GM19240 (cell line): ENCODE data around the gene PRKCH.

Experiments used
- DNase-seq: peaks from one replicate; pipeline ENCODE4 v3.0.0; 2011; ENCODE audit warnings: low spot score; ENCODE audit not compliant: insufficient read length

PRKCH gene

DNA sequence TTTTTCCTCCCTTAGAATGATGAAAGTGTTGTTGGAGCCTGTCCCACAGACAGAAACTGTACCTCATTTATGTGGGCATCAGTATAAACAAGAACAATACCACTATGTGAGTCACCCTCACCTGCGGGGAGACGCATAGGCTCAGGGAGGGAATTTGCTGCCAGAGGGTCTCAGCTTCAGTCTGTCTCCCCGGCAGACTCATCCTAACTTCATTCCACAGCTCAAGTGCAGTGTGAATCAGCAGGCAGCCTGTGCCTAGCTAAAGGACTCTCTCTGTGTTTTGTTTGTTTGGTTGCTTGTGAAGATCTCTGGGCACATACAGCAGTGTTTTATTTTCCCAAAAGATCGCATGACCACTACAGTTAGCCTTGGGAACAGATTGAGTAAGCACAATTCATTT is 98.9 kb downstream of the PRKCH start:
- DNase-seq, result no peak

DNA sequence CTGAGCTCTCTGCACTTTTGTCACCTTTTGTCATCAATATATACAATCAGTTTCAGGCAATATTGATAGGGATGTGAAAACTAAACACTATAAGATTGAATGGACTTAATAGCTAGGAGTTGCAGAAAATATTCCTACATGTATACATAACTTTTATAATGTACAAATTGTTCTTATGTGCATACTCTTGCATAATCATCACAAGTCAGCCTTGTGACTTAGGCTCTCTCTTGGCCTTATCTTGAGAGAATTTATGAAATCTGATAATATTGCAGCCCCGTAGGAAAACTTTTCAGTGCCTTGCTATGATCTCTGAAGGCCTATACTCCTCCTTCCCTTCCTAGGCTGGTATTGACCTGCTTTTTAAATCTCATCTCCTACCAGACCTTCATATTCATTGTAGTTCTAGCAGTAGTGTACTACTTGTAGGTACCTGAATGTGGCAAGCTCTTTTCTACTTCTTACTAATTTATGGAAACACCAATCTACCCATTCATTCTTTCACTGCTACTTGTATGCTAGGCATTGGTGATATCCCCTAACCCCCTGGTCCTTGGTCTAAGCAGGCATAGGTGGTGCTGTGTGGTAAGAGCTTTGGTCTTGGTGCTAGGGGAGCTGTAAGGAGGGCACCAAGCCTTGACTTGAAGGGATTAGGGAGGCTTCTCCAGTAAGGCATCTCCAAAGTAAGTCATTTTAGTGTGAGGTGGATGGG is 100.0 kb downstream of the PRKCH start:
- DNase-seq, result no peak

DNA sequence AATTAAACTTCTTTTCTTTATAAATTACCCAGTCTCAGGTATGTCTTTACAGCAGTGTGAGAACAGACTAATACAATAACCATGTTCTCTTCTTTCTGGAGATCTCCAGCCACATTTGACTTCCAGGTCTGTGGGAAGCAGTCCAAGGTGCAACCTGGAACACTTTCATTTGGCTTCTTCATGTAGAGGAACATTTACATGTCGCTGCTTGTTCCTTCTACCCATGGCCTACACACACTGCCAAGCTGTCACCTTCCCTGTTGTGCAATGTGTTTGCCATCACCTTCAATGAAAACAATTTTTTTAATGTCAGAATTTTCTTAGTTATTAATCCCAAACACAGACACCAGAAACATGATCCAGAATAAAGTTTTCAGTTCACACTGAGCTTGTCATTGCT is 104.7 kb downstream of the PRKCH start:
- DNase-seq, result no peak

DNA sequence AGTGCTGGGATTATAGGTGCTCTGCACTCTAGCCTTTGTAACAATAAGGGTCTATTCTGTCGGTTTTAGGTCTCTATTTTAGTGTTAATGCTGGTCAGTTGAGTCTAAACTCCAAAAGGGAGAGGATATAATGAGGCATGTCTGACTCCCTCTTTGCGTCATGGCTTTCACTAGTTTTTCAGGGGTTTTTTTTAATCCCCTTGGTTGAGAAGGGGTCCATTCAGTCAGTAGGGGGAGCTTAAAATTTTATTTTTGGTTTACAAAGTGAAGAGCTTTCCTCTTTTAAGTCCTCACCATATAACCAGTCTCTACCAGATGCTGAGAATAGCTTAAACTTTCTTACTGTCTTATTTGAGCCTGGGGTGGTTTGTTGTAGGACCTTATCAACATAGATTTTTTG is 106.9 kb downstream of the PRKCH start:
- no peak for DNase-seq

DNA sequence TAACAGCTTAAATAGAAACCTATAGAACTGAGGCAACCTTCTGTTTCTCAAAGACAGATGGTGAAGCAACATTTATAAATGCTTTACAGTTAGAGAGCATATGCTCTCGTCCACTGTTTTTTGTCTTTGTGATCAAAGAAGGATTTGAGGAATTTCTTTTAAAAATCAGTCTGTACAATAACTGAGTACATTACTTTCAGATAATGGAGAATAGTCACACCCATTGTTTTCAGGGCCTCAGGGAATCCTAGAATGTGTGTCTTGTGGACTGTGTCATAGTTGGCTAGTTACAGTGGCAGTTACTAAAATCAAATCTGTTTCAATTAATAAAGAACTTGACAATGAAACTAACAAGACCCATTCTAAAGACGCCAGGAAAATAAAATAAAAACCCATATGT is 107.9 kb downstream of the PRKCH start:
- no peak for DNase-seq

DNA sequence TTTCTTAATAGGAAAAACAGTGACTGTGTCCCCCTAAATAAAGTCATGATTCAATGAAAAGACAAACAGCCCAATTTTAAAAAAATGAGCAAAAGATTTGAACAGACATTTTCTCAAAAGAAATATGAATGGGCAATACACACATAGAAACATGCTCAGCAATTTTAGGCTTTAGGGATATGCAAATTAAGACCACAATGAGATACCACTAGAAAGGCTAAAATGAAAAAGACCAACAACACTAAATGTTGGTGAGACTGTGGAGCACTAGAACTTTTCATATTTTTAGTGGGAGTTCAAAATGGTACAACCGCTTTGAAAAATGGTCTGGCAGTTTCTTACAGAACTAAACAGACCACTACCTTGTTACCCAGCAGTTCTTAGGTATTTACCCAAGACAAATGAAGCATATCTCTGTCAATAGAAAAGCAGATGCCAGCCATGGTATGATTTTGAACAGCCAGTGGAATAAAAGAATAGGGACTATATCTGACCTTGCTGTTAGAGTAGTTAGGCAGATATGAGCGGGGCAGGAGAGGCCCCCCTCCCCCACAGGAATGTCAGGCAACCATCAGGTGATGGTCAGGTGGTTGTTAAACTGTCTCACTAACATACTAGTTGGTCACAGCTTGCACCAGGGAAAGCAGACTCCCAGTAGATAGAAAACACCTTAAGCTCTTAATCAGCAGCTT is 108.8 kb downstream of the PRKCH start:
- DNase-seq, result no peak

DNA sequence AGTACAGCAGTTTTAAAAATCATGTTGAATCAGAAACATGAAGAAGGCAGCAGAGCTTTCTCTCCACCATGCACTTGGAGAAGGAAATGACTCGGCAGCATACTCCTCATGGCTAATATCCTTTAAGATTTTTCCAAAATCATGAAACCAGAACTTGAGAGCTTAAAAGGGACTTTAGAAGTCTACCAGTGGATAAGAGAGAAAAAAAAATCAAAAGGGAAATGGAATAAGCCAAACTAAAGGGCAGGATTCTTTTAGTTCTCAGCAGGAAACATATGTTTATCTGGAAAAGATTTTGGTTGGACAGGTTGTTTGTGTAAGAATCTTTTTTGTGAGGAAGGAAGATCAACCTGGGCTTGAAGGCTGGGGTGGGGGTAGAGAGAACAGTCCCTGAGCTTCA is 111.8 kb downstream of the PRKCH start:
- DNase-seq, result no peak

DNA sequence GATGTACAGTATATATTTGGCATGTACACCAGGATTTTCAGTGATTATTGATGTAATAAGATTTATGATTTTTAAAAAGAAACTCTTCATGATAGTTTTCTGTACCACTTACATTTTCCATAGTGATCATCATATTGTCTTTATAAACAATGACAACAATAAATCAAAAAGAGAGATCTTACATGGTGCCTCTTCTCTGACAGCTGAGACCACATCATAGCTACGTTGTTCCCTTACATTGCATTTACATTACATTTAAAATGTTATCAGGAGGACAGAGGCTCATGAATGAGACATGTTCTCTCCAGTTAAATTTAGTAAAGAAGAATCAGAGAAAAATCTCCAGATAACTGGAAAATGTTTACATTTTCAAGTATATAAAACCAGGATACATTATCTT is 112.4 kb downstream of the PRKCH start:
- no peak for DNase-seq

DNA sequence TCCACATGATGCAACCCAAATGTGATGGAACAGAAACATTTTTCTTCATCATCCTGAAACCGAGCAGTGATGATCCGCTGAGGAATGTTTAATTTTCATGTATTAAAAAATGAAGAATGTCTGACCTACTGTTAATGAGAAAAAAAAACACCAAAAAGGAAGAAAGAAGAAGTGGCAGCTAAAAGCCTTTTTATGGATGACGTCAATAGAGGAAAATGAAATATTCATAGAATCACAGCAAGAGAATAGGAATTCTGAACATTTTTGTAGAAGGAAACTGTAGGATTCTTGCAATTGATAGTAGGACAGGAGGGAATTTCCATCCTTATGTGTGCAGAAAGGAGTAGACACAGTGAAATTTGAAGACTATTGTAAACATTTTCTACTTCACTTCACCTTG is 112.9 kb downstream of the PRKCH start:
- DNase-seq, result no peak

DNA sequence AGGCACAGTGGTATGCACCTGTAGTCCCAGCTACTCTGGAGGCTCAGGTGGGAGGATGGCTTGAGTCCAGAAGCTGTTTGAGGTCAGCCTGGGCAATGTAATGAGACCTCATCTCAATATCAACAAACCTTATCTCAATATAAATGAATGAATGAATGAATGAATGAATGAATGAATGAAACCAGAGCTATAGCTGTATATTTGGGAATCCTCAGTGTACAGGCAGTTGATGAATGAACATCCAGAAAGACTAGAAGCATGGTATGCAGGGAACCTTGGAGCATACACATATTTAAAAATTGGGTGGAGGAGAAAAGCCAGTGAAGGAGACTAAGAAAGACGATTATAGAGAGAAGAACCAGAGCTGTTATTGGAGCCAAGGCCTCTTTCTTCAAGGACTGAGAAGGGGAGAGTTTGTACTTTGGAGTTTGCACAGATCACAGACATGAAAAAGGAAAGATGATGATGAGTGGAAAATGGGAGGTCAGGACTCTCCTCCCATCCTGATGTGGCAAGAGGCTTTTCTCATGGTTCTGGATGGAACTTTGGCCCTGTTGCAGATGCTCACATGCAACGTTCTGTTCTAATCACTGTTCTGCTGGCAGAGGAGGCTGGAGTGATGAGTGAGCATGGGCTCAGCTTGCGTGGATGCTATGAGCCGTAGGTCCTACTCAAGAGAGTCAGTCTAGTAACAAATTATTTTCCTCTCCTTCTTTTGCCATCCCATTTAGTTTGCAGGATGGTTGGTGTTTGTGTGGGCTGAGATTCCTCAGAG is 114.4 kb downstream of the PRKCH start:
- no peak for DNase-seq

DNA sequence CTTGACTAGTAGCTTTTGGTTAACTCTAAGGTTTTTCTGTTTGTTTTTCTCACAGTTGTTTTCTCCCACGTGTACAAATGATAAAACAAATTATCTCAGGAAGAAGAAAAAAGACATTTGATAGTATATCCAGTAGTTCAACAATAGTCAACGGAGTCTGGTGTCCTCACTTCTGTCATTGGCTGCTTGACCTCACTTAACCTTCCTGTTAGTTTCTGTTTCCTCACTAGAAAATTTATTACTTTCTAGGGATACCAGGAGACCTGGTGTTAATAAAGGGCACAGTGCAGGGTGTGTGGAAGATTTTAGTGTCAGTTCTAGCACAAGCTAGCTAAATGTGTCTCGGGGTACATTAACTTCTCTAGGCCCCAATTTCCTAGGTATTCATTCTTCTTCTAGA is 116.0 kb downstream of the PRKCH start:
- DNase-seq, result no peak

DNA sequence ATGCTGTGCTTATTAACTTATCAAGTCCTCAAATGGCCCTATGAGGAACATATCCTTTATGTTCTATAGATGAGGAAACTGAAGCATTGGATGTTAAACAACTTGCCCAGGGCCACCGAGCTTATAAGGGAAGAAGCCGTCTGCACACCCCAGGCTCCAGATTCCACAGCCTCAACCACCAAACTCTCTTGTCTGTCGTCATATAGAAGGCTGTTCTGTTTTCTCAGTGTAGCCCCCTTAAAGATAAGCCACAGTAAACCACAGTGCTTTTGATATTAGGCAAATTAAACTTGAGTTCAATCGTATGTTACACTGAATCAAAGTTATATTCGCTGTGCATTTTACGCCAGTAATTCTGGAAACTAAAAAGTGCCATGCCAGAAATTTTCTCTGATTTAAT is 116.7 kb downstream of the PRKCH start:
- no peak for DNase-seq

DNA sequence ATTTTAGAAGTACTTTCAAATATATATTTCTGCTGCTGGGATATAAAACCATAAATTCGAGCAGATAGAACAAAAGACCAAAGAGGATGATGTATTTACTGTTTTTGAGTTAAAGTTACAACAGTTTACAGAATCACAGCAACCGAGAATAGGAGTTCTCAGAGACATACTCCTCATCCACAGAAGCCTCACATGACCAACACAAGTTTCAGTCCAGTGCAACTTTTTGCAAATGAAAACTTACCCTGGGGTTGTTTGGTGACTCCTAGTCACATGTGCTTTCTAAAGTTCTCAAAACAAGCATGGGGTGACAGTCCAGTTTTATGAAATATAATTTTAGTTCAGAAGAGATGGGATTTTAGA is 117.1 kb downstream of the PRKCH start:
- DNase-seq, result no peak

DNA sequence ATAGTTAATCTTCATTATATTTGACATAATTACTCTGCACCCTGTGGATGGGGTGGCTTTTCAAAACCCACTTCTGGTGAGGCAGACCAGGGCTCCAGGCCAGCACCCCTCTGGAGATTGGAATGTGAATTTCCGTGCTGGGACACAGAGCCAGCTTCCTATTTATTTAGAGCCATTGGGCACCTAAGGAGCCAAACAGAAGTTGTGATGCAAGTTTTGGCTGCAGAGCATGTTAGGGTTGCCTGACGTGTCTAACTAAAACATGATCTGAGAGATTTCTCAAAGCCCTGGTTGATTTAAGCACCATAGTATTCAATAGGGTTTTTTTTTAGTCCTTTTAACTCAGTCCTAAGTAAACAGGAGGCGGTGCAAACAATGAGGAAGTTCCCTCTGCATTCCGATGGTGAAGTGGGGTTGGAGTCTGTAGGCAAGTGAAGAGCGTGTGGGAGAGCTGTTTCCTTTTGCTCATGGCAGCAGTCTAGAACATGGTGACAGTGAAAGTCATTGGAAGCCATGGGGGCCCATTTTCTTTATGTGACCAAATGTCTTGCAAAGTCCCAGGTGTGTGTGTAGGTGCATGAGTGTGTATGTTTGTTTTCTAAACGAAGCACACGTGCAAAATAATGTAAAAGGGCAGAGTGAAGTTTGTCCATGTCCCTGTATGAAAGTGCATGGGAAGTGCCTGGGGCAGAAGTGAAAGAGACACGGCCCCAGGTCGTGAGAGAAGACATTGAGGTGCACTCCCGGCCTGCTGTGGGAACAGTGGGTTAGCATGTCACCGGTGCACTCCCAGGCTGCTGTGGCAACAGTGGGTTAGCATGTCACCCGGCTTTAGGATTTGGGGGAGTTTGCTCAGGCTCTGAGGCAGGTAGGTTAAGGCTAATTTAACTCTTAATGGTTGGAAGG is 117.7 kb downstream of the PRKCH start:
- no peak for DNase-seq

DNA sequence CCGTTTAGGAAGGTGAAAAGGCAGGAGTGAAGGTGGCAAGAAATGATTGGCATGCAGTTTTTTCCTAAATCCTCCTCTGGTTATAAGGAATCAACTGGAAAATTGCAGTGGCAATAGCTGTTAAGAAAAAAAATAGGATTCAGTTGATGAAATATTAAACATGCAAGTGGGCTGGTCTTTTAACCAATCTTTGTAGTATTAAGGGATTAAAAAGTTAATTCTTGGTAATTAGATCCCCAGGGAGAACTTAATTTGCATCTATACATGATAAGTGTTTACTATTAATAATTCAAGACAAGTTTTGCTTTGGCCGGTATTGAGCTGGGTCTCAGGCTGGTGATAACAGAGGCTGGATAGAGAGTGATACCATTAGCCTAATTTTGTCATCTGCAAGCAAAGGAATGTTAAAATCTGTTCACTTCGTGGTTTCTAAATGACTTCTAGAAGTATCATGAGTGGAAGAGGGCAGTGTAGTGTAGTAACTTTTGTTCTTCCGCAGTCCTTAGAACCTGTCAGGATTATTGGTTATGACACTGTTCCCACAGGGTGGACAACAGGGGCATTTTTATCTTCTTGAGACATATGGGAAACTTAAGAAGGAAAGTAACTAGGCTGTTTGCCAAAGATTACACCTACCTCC is 118.5 kb downstream of the PRKCH start:
- no peak for DNase-seq

DNA sequence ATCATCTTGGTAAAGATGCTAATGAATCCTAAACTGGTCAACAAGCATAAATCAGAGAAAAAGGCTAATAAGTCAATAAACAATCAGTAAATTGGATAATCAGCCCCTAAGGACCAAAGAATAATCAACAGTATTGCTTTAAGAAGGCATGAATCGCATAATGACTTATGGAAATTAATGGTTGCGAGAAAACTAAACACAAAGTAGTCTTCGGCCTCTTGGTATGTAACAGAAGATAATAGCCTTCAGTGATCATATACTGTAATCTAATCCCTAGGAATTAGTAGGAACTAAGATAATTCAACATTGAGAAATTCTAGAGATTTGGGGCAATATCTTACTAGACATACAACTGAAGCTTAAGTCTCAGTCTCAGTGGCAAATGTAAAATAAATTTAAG is 122.1 kb downstream of the PRKCH start:
- no peak for DNase-seq

DNA sequence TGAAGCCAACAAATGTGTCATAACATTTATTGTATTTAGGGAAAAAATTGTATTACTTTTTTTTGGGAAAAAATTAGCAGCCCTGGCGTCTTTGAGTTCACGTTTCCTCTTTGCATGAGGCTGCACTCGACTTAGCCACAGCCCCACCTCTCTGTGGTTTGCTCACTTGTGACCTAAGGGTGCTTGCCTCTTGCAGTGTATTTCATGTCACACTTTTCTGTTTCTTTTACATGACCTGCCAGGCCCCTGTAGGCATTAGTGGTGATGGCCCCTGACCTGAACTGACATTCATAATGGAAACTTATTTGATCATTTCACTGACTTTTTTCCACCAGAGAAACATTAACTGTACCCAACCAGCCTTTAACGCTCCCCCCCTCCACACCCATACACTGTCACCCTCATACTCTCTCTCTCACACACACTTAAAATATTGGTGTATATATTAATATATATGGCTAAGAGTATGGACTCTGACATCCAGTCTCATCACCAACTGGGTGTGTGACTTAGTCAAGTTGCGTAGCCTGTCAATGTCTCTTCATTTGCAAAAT is 122.9 kb downstream of the PRKCH start:
- peak; percentile 23 for DNase-seq

DNA sequence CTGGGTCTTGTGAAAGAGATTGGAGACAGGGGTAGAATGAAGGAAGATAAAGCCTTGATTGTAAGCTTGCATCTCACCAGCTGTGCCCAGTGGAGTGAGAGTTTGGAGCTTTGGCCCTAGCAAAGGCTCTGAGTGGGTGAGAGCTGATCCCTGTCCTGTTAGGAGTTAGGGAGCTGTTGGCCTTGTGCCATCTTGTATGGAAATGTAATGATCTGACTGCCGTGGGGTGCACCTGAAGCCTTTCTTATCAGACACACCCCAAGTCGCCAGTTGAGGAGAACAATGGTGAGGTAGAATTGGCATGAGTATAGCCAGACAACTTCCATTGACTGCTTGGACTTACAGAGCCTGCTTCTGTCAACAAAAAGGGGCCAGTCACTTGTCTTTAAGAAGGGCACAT is 130.1 kb downstream of the PRKCH start:
- no peak for DNase-seq

DNA sequence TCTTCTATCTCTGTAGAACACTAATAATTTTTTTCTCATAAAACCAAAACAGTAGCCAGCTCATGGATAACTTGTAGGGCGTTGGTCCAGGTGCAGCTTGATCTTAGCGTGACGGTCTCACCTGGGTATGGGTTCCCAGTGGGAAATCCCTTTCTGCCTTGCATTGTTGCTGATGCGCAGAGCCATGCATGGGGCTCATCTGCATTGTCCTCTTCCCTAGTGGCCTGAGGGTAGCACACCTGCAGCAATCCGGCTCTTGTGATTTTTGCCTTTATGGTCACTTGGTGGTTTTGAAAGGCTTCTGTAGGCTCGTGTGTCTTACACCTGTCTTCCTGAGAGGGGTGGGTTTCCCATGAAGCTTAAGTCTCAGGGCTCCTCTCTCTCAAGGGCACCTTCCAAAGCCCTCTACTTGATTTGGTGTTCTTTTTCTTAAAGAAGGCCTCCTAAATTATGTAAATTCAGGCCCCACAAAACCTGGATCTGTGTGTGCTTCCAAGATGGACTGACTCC is 130.6 kb downstream of the PRKCH start:
- DNase-seq, result no peak

DNA sequence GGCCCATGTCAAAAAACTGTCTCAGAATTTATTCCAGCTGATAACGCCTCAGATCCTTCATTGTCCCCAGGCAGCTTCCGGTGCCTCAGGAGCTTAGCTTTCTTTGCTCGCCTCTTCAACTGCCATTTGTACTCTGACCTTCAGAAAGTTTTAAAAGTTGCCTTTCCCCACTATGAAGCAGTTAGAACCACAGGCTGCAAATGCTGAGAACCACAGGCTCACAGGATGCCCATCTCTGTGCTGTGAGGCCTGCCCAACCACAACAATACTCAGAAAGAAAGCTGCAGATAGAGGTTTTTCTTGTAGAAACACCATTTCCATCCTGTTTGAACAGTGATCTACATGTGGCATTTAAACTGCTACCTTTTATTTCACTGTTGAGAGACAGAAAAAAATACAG is 131.1 kb downstream of the PRKCH start:
- DNase-seq, result no peak
